GM18520 (cell line): Measurements from ENCODE around the gene STAT4.
A peak's percentile ranks its signal among the peaks of the same experiment; 100 is the strongest.

Source experiments
- ATAC-seq: cut with Tn5 transposase; IDR thresholded peaks from one replicate; pipeline ENCODE4 v1.9.1; 2021; ENCODE audit not compliant: unreplicated experiment

The STAT4 gene, protein sequence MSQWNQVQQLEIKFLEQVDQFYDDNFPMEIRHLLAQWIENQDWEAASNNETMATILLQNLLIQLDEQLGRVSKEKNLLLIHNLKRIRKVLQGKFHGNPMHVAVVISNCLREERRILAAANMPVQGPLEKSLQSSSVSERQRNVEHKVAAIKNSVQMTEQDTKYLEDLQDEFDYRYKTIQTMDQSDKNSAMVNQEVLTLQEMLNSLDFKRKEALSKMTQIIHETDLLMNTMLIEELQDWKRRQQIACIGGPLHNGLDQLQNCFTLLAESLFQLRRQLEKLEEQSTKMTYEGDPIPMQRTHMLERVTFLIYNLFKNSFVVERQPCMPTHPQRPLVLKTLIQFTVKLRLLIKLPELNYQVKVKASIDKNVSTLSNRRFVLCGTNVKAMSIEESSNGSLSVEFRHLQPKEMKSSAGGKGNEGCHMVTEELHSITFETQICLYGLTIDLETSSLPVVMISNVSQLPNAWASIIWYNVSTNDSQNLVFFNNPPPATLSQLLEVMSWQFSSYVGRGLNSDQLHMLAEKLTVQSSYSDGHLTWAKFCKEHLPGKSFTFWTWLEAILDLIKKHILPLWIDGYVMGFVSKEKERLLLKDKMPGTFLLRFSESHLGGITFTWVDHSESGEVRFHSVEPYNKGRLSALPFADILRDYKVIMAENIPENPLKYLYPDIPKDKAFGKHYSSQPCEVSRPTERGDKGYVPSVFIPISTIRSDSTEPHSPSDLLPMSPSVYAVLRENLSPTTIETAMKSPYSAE

DNA sequence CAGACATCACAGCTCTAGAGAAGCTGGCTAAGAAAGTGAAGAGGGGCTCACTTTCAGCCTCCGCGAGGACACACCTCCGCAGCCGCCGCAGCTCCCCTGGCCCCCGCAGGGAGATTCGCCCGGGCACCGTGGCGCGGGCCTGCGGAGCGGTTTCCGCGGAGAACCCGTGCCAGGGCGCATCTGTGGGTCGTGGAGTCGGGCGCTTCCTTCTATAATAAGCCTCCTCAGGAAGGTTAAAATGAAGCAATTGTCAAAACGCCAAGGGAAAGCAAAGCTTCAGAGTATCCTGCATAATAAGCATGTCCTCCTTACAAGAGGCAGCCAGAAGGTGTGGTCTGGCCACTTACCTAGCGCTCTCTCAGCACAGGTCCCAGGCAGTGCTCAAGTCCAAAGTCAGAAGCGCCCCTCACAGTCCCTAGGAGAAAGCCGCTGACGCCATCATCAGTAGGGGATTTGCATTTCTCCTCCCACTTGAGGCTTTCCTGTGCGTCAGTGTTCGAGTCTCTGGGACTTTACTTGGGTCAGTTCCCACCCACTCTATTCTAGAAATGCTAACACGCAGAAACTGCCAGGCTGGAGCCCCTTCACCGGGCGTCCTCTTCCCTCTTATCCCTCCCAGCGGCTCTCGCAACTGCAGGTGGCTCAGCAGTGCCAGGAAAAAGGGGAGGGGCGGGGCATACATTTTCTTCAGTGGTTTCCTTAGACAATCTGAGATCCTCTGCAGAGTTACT, at the start of gene STAT4:
STAT4 (minus strand) TSS at position 395 of the 731 bp plus-strand sequence. CDS start 2,791 bp downstream, outside the sequence.
- peak; percentile 68 for ATAC-seq

DNA sequence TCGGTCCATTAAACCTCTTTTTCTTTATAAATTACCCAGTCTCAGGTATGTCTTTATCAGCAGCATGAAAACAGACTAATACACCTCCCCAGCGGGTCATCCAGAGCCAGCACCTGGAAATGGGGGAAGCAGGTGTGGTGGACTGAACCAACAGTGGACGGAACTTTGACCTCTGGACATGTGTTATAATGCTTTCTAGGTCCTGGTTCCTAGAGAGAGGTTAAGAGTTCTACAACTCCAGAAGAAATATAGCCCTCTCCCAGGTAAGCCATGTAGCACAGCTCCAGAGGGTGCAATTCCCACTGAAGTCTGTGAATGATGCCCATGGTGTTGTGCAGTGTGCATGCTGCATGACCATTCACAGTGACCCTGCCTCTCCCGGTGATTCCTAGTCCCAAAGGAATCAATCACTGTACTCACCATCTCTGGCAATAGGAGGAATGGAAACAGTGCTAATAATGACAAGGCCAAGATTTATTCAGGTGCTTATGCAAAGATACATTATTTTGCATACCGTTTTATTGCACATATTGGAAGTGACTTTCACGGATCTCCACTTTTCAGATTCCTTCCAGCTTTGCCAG, 49.2 kb upstream of the STAT4 start:
- no peak for ATAC-seq

DNA sequence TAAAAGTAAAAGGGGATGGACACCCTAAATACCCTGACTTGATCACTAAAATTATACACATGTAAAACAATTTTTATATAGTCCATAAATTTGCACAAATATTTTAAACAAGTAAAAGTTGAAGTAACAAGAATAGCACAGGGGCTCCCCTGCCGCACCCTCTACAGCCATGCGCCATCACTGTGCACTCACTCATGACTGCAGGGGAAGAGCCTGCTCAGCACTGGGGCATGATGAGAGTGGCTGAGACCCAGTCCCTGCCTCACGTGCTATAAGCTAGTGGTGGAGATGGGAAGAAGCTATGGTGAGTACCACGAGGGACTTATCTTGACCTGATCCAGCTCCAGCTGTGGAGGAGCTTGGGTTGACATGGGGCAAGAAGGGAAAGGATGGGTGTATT, 47.5 kb upstream of the STAT4 start:
- ATAC-seq = no peak

DNA sequence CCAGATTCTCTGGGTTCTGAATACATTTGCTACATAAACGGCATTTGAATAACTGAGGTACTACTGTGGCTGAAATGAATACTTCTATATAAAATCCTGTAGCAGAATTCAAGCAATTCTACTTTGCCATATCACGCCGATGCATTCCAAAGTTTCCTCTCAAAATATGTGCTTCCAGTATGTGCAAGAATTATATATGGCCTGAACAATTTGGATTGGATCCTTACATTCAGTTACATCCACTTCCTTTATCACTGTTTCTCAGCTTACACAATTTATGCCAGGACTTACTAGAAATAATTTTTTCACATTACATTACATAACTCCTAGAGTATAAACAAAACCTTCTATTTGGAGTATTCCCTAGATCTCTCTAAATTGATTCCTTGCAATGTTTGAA, 46.3 kb upstream of the STAT4 start:
- no peak for ATAC-seq

DNA sequence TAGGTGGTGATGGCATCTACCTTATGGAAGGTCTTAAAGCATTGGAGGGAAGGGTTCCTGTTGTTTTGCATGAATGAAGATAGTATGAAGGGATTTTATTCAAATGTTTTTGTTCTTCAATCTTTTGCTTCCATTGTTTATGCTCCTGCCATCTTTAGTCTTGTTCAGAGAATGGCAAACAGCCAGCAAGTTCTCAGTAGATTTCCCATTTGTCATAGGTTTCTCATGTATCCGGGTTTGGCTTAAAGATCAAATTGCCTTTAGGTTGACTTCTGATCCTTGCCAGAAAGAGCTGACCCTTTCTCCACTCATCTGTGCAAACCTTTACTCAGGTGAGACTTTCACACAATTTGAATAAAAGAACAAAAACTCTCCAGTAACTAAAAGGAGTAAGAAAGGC, 44.2 kb upstream of the STAT4 start:
- ATAC-seq = no peak

DNA sequence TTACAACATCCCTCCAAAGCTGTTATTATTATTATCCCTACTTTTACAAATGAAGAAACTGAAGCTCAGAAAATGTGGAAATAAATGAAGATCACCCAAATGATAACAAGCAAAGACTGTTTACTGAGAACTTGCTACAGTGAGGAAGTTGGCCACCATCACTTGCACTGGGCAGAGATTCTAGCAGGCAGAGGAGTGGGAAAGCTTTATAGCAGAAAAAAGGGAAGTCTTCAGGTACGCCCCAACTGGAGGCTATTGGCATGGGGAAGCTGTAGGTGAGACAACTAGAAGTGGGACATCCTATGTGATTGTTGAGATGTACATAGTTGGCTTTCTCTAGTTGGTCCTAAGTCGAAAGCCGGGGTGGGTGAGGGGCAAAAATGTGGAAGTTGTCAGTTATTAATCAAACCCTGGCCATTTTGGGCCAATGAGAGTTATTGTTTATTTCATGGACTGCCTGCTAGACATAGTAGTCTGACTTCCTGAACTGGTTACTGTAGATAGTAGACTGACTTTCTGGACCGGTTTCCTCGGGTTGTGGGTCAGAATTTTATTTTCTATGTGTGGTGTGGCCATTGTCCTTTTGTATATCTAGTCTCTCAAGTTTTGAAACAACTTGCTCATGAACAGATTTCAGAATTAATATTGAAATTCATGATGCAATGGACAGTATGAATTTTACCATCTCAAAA, 40.2 kb upstream of the STAT4 start:
- ATAC-seq = no peak

DNA sequence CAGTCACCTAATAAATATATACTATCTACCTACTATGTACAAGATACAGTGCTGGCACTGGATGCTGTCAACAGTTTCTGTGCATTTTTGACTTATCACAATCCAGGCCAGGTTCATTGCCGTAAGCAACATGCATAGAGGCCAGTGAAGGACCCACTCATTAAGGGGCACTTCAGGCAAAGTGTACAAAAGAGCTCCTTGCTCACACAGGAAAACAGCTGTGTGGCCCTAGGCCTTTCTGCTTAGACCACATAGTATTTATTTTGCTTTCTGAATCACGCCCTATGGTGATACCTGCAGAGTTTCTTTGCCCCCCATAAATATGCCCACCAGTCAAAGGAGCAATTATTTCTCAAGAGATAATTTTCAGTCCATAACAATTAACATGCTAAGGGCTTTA, 39.6 kb upstream of the STAT4 start:
- ATAC-seq = no peak

DNA sequence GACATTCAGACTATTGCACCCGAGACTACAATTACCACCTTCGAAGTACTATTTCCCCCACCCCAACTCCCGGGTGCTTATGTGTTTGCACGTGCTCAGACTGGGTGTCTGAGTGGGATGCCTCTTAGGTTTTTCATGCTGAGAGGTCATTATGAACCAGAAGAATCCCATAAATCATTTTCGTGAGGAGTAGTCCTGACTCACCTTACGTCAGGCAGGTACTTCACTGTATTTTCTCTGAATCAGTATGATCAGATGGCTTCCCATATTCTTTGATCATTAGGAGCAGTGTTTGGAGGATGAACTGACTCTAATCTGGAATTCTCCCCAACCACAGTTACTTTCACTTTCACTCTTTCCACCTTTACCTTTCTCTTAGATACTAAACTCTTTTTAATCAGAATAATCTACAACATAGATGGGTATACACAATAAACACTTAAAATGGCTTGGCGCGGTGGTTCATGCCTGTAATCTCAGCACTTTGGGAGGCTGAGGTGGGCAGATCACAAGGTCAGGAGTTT, 38.4 kb upstream of the STAT4 start:
- no peak for ATAC-seq

DNA sequence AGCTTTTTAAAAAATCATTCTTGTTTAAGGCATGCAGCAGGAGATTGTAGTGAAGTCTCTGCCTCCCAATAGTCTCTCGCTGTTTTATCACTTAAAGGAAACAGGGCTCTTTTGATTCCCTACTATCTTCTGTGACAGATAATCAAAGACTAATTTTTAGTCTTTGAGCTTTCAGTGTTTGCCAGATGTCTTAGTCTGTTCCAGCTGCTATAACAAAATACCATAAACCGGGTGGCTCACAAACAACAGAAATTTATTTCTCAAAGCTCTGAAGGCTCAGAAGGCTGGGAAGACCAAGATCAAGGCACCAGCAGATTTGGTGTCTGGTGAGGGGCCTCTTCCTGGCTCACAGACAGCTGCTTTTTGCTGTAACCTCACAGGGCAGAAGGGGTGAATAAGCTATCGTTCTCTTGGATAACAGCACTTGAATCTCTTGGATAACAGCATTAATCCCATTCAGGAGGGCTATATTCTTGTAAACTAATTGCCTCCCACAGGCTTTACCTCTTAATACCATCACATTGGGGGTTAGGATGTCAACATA, 37.8 kb upstream of the STAT4 start:
- ATAC-seq = no peak

DNA sequence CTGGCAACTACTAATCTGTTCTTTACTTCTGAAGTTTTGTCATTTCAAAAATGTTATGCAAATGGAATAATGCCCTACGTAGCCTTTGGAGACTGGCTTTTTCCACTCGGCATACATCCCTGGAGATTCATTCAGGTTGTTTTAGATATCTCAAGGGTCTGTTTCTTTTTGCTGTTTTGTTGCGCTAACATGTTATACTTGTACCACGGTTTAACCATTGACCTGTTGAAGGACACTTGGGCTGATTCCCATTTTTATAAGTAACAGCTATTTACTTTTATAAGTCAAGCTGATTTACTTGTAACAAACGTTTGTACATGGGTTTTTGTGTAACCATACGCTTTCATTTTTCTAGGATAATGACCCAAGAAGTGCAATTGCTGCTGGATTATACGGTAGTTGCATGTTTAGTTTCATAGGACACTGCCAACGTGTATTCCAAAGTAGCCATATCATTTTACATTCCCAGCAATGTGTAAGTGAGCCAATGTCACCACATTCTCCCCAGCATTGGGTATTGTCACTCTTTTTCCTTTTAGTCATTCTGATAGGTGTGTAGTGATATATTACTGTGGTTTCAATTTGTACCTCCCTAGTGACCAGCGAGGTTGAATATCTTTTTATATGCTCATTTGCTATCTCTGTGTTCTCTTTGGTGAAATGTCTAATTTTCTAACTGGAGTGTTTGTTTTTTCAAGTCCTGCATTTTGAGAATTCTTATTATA, 36.5 kb upstream of the STAT4 start:
- no peak for ATAC-seq

DNA sequence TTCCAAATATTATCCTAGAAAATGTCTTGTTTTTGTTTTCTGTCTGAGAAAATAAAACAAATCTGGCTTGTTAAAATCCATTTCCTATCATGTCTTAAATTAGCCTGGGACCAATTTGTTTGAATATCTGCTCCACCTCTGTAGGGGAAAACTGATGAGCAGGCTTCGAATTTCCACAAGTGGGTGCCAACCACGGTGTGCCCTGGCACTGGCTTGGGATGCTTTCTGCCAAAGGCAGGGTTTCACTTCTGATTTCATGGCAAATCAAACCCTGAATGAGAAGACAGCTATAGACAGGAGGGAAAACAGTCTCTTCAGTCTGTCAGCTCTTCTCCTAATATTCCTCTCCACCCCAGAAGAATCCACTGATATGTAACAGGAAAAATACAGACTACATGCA, 33.7 kb upstream of the STAT4 start:
- ATAC-seq = no peak

DNA sequence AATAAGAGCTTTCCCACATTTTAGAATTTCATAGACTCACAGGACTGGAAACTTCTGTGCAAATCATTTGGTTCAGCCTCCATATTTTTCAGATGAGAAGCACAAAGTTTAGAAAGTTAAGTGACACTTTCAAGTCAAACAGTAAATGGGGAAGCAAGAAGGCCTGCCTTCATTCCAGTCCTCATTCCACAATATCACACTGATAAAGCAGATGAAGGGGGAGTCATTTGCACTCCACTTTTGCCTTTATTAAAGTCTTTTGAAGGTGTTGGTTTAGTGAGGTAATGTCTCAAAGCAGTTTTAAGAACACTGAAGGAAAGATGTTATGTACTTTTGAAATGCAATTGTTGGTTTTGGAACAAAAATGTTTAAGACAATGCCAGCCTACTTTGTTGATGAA, 32.7 kb upstream of the STAT4 start:
- ATAC-seq = no peak

DNA sequence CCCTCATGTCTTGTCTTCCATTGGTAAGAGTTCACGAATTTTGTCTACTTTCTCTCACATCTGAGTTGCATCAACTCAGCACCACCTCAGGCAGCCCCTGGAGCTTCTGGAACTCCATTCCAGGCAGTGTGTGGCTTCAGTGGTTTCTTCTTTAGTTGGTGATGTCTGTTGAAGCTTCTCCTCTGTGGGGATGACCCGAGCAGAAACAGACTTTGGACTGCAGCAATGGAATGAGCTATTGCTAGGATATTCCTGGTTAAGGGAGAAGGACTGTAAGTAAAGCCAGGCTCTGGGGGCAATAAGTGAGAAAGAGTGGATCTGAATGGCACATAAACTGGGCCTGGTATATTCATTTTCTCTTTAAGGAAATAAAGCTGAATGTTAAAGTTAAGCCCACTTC, 32.3 kb upstream of the STAT4 start:
- ATAC-seq = no peak

DNA sequence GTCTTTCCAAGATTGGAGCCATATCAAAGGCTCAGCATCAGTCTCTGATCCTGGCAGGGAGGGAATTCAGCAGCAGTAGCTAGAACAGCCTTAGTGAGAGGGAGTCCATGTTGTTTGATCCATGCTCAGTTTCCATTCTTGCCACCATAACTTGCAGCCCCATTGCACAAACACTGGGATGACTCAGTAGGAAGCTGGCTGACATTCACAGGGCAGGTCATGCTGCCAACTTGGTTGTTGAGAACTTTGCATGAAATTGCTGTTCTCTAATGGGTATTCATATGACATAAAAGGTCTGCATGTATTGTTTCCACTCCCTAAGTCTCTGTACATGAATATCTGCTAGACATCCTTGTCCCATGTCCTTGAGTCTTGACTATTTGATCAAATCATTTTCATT, 29.9 kb upstream of the STAT4 start:
- no peak for ATAC-seq

DNA sequence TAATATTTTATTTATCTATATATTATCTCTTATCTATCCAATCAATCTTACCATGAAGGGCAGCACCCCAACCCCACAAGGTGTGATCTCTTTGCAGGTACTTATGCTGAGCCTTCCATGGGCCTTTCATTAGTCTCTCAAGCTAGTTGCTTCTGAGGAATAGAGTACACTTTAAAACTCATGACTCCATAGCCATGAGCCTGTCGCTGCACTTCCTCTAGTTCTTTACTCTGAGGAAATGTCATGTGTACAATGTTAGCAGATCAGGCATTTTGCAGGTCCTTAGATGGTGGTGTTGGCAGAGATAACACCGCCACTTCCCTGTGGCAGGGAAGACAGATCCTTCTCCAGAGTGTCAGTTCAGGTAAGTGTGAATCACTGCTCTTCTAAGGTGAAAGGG, 29.5 kb upstream of the STAT4 start:
- no peak for ATAC-seq

DNA sequence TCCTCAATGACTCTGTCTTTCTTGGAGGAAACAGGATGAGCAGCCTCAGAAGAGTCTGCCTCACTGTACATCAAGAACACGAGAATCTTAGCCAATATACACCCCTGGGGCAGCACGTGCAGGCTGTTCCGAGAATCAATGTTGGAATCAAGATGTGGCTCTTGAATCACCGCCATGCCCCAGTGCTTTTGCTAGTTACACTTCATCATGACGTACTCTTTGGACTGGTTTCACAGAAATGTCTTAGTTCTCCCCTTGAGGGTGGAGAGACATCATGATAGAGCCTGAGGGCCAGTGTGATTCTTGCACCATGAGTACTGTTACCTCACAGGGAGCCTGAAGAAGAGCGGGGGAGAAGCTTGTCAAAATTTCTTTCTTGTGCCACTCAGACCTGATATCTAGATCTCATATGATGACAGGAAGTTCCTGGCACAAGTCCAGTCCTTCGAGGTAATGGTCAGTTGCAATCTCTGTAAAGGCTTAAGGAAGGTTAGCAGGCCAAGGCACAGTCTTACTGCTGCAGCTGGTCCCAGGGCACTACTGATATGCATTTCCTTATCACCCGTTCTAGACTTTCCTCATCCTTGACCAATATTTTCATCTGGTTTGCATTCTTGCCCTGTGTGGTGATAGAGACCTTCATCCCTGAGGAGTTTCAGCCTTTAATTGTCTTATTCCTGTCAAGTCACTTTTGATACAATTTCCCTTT, 28.2 kb upstream of the STAT4 start:
- no peak for ATAC-seq

DNA sequence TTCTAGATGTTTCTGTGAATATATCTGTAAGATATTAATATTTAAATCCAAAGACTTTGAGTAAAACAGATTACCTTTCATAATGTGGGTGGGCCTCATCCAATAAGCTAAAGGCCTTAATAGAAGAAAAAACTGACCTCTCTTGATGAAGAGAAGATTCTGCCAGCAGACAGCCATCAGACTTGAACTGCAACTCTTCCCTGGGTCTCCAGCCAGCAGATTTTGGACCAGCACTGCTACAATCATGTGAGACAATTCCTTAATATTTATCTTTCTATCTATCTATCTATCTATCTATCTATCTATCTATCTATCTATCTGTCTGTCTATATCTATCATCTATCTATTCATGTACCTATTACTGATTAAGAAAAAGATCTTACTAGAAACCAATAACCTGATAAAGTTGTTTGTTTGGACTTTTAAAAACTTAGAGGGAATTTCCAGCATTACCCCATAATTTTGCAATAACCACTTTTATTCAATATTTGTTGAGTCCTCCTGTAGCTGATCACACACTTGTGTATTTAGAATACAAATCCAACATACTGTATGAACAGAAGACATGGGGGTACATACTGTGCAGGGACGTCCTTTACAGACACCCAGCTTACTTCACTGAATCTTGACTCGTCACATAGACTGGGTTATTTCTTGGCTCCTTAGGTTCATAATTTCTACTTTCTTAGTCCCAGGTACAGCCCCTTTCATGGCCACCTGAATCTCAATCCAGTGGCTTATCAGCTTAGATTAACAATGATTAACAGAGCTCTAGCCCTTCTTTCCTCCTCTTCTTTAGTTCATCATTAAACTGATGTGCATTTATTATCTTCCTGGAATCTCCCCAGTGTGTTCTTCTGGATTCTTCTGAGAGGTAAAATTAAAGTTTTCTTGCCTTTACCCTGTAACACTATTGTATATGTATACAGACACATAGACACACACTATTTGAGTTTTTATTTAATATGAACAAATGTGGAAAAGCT, 27.2 kb upstream of the STAT4 start:
- ATAC-seq = no peak
